H1 (cell line): ENCODE data around the gene FAT1. TPM values are rescaled to one million over a fixed set of nuclear protein-coding genes. Genes with fewer than 3 reads are reported as not detected.

Source experiments
- CTCF ChIA-PET: fragments of 300-600 bp; sonication (Branson Sonifier 250); formaldehyde crosslinking; loops from one replicate; lab custom pipeline; 2021; ENCODE audit not compliant: partially characterized antibody; lab: Charles Lee
- POLR2A ChIA-PET: fragments of 300-600 bp; sonication (Branson Sonifier 250); formaldehyde crosslinking; loops from one replicate; lab custom pipeline; 2021; ENCODE audit warnings: inconsistent platforms; ENCODE audit not compliant: partially characterized antibody; lab: Charles Lee
- DNase-seq, 2 experiments: peaks; one replicate each; pipeline versions ENCODE4 v3.0.0 to v3.0.0-alpha.2; 2010 to 2022; ENCODE audit warnings: low spot score in 2 of 2, low read depth in 1 of 2, mixed read lengths in 1 of 2
- FAIRE-seq: peaks from 2 replicates; lab custom pipeline; 2011; peaks lifted over from hg19 to GRCh38; lab: Jason Lieb, UNC
- H2AFZ ChIP-seq: 2 replicates; pipeline ENCODE4 v1.8.1; 2012; ENCODE audit warnings: low read length, inconsistent platforms
- H2AK5ac ChIP-seq: 2 replicates; pipeline ENCODE4 v1.6.1; 2013; ENCODE audit warnings: low read depth, low read length
- H2BK120ac ChIP-seq: replicated peaks from 2 replicates; pipeline ENCODE3; 2013; ENCODE audit warnings: low read depth, low read length, inconsistent platforms
- H2BK12ac ChIP-seq: 2 replicates; pipeline ENCODE4 v1.6.1; 2013; ENCODE audit warnings: low read depth, low read length
- H2BK15ac ChIP-seq: 2 replicates; pipeline ENCODE4 v1.6.1; 2013; ENCODE audit warnings: low read length
- H2BK20ac ChIP-seq: 2 replicates; pipeline ENCODE4 v1.6.1; 2013; ENCODE audit warnings: low read length
- H2BK5ac ChIP-seq: 2 replicates; pipeline ENCODE4 v1.6.1; 2013; ENCODE audit warnings: low read depth, low read length
- H3K14ac ChIP-seq: 2 replicates; pipeline ENCODE4 v1.6.1; 2013; ENCODE audit warnings: inconsistent platforms; ENCODE audit not compliant: insufficient read length
- H3K18ac ChIP-seq: 2 replicates; pipeline ENCODE4 v1.6.1; 2013; ENCODE audit warnings: low read length; ENCODE audit errors: extremely low read depth
- H3K23ac ChIP-seq: 2 replicates; pipeline ENCODE4 v1.6.1; 2013; ENCODE audit warnings: inconsistent platforms; ENCODE audit not compliant: insufficient read length
- H3K23me2 ChIP-seq: 2 replicates; pipeline ENCODE4 v1.6.1; 2013; ENCODE audit warnings: low read depth, low read length
- H3K27ac ChIP-seq: 2 replicates; pipeline ENCODE4 v1.6.1; 2011; ENCODE audit warnings: low read depth, low read length, inconsistent platforms
- H3K27me3 ChIP-seq, 4 experiments: replicated peaks in 1 of 4; 1 replicate in 1 of 4; 2 replicates in 3 of 4; pipeline versions ENCODE4 v1.6.1 to v1.8.1; 2011 to 2013; ENCODE audit warnings: low read length in 3 of 4, mild to moderate bottlenecking in 3 of 4, inconsistent platforms in 2 of 4, mixed read lengths in 2 of 4, moderate library complexity in 1 of 4; ENCODE audit not compliant: control insufficient read depth in 3 of 4, insufficient read depth in 3 of 4; ENCODE audit errors: extremely low read depth in 1 of 4
- H3K36me3 ChIP-seq, 4 experiments: 2 replicates each; pipeline versions ENCODE4 v1.6.1 to v1.8.1; 2011 to 2013; ENCODE audit warnings: mild to moderate bottlenecking in 4 of 4, low read length in 3 of 4, moderate library complexity in 2 of 4, control low read depth in 1 of 4, inconsistent platforms in 1 of 4; ENCODE audit not compliant: insufficient read depth in 4 of 4, control insufficient read depth in 2 of 4
- H3K4ac ChIP-seq: replicated peaks from 2 replicates; pipeline ENCODE3; 2013; ENCODE audit warnings: low read length, low read depth, mixed read lengths, inconsistent platforms; ENCODE audit not compliant: insufficient read length
- H3K4me1 ChIP-seq, 4 experiments: replicated peaks in 1 of 4; 1 replicate in 1 of 4; 2 replicates in 3 of 4; pipeline versions ENCODE4 v1.6.1 to v1.8.1; 2011 to 2013; ENCODE audit warnings: low read length in 3 of 4, inconsistent platforms in 2 of 4, mixed read lengths in 1 of 4; ENCODE audit not compliant: insufficient read depth in 4 of 4, control insufficient read depth in 3 of 4
- H3K4me2 ChIP-seq, 2 experiments: 2 replicates each; pipeline versions ENCODE4 v1.6.1 to v1.8.1; 2011 to 2013; ENCODE audit warnings: low read depth in 2 of 2, low read length in 2 of 2, control low read depth in 1 of 2, inconsistent platforms in 1 of 2, mild to moderate bottlenecking in 1 of 2; ENCODE audit not compliant: insufficient read depth in 1 of 2
- H3K4me3 ChIP-seq, 4 experiments: fragments of 200-600, 300-600 bp in 1 of 4; sonication (generic), shearing (Covaris generic), sonication (Bioruptor Twin) in 1 of 4; 2 replicates each; pipeline versions ENCODE4 v1.5.1 to v1.8.1; 2011 to 2016; ENCODE audit warnings: low read length in 4 of 4, low read depth in 3 of 4, control low read depth in 2 of 4, inconsistent platforms in 2 of 4, mild to moderate bottlenecking in 2 of 4, mixed read lengths in 1 of 4, moderate library complexity in 1 of 4; ENCODE audit not compliant: insufficient read depth in 2 of 4; ENCODE audit errors: extremely low read depth in 1 of 4
- H3K56ac ChIP-seq: replicated peaks from 2 replicates; pipeline ENCODE3; 2013; ENCODE audit warnings: low read depth, mild to moderate bottlenecking, mixed read lengths, low read length, inconsistent platforms; ENCODE audit not compliant: insufficient read length
- H3K79me1 ChIP-seq: 2 replicates; pipeline ENCODE4 v1.6.1; 2013; ENCODE audit warnings: low read depth, low read length, control low read depth
- H3K79me2 ChIP-seq, 2 experiments: 2 replicates each; pipeline versions ENCODE4 v1.6.1 to v1.8.1; 2012 to 2013; ENCODE audit warnings: low read length in 2 of 2, mild to moderate bottlenecking in 2 of 2, inconsistent platforms in 1 of 2; ENCODE audit not compliant: insufficient read depth in 2 of 2, control insufficient read depth in 1 of 2
- H3K9ac ChIP-seq, 4 experiments: replicated peaks in 1 of 4; 1 replicate in 1 of 4; 2 replicates in 3 of 4; pipeline versions ENCODE4 v1.6.1 to v1.8.1; 2011 to 2013; ENCODE audit warnings: low read depth in 3 of 4, low read length in 3 of 4, control low read depth in 2 of 4, mild to moderate bottlenecking in 2 of 4, moderate library complexity in 2 of 4, inconsistent platforms in 1 of 4; ENCODE audit errors: extremely low read depth in 1 of 4
- H3K9me3 ChIP-seq, 2 experiments: 2 replicates each; pipeline versions ENCODE4 v1.6.1 to v1.8.1; 2012 to 2013; ENCODE audit warnings: mild to moderate bottlenecking in 2 of 2, moderate library complexity in 2 of 2, control low read depth in 1 of 2, inconsistent platforms in 1 of 2, low read depth in 1 of 2, low read length in 1 of 2, mixed read lengths in 1 of 2; ENCODE audit not compliant: insufficient read depth in 2 of 2
- H4K20me1 ChIP-seq, 2 experiments: replicated peaks in 1 of 2; 2 replicates each; pipeline versions ENCODE3 to v1.8.1; 2011 to 2013; ENCODE audit warnings: inconsistent platforms in 2 of 2, low read length in 2 of 2, mild to moderate bottlenecking in 1 of 2; ENCODE audit not compliant: insufficient read depth in 2 of 2, control insufficient read depth in 1 of 2
- H4K5ac ChIP-seq: 2 replicates; pipeline ENCODE4 v1.6.1; 2013; ENCODE audit warnings: low read length, low read depth, mixed read lengths, inconsistent platforms; ENCODE audit not compliant: insufficient read length
- H4K8ac ChIP-seq: 2 replicates; pipeline ENCODE4 v1.8.0; 2013; ENCODE audit warnings: mild to moderate bottlenecking, moderate library complexity, low read length, inconsistent platforms; ENCODE audit not compliant: insufficient read depth; ENCODE audit errors: extremely low read depth
- H4K91ac ChIP-seq: replicated peaks from 2 replicates; pipeline ENCODE3; 2013; ENCODE audit warnings: low read length, mixed read lengths, inconsistent platforms; ENCODE audit not compliant: insufficient read length
- BACH1 ChIP-seq: IDR thresholded peaks from 2 replicates; pipeline ENCODE4 v1.6.1; 2012; ENCODE audit warnings: low read length, improper control_type of control experiment
- BRCA1 ChIP-seq: IDR thresholded peaks from 2 replicates; pipeline ENCODE4 v1.6.1; 2012; ENCODE audit warnings: low read depth, low read length, improper control_type of control experiment
- CBX5 ChIP-seq: fragments of 300-800, 300-1000 bp; sonication (generic); IDR thresholded peaks from 2 replicates; pipeline ENCODE4 v1.7.1; 2016; ENCODE audit warnings: antibody characterized with exemption, low read length, low read depth
- CEBPB ChIP-seq: IDR thresholded peaks from 2 replicates; pipeline ENCODE4 v1.6.1; 2012; ENCODE audit warnings: low read depth, low read length
- EGR1 ChIP-seq: IDR thresholded peaks from 2 replicates; pipeline ENCODE4 v1.6.1; 2011; ENCODE audit warnings: low read depth, low read length, borderline replicate concordance
- GTF2F1 ChIP-seq: IDR thresholded peaks from 2 replicates; pipeline ENCODE4 v1.6.1; 2012; ENCODE audit warnings: low read depth, low read length, improper control_type of control experiment, borderline replicate concordance
- HDAC2 ChIP-seq, 2 experiments: fragments of 300-600 bp in 1 of 2; sonication (generic) in 1 of 2; IDR thresholded peaks; 2 replicates each; pipeline ENCODE4 v1.6.1; 2011 to 2012; ENCODE audit warnings: low read depth in 2 of 2, low read length in 2 of 2, mild to moderate bottlenecking in 2 of 2, moderate library complexity in 2 of 2, borderline replicate concordance in 1 of 2, inconsistent platforms in 1 of 2
- JUN ChIP-seq: IDR thresholded peaks from 2 replicates; pipeline ENCODE4 v1.6.1; 2011; ENCODE audit warnings: low read depth, mild to moderate bottlenecking, improper control_type of control experiment, low read length
- KDM5A ChIP-seq: fragments of 200-600 bp; IDR thresholded peaks from 2 replicates; pipeline ENCODE4 v1.7.1; 2012; ENCODE audit warnings: mild to moderate bottlenecking, low read length, inconsistent platforms, mixed read lengths
- SRF ChIP-seq: IDR thresholded peaks from 2 replicates; pipeline ENCODE4 v1.6.1; 2011; ENCODE audit warnings: mild to moderate bottlenecking, low read depth, low read length, moderate library complexity
- TAF1 ChIP-seq: IDR thresholded peaks from 2 replicates; pipeline ENCODE4 v1.6.1; 2011; ENCODE audit warnings: mild to moderate bottlenecking, low read depth, low read length
- TBP ChIP-seq: IDR thresholded peaks from 2 replicates; pipeline ENCODE4 v1.6.1; 2011; ENCODE audit warnings: low read depth, low read length, improper control_type of control experiment
- YY1 ChIP-seq: IDR thresholded peaks from 2 replicates; pipeline ENCODE4 v1.6.1; 2011; ENCODE audit warnings: low read depth, mild to moderate bottlenecking, low read length
- WGBS, 2 experiments: shearing (Covaris generic) in 1 of 2; methylation state at CpG; one replicate each; pipeline versions ENCODE4 v1.1.6 to v1.1.7; 2013 to 2015; ENCODE audit warnings: low lambda C conversion rate in 2 of 2, mixed read lengths in 2 of 2, inconsistent platforms in 1 of 2, low coverage in 1 of 2, missing lambda C conversion rate in 1 of 2; ENCODE audit not compliant: insufficient replicate concordance in 2 of 2, insufficient coverage in 1 of 2, insufficient read length in 1 of 2; ENCODE audit errors: extremely low coverage in 1 of 2, missing lambda C conversion rate in 1 of 2; 5-methylcytosine and 5-hydroxymethylcytosine counted together
- polyA plus RNA-seq, 7 experiments: library from polyadenylated mRNA; depleted of rRNA in 3 of 7; stranded (reverse) in 5 of 7; unstranded in 2 of 7; fragments of >200 nt in 5 of 7; fragments of 200-250 nt in 2 of 7; gene quantifications; 1 replicate in 5 of 7; 2 replicates in 1 of 7; 4 replicates in 1 of 7; pipeline versions ENCODE4 v1.2.1 to v1.2.3, GENCODE V29; 2011 to 2013; ENCODE audit warnings: missing spikeins in 2 of 7, mixed read lengths in 2 of 7
- total RNA-seq: library from RNA; stranded (reverse); fragmentation: NEBNext Ultra II Directional; extraction: Animal tissue kit (Norgen Biotek cat#: 25700); gene quantifications from 2 replicates; pipeline ENCODE4 v1.2.1, GENCODE V29; 2021

The FAT1 gene
- total and polyA plus RNA-seq, 2 of the 8 experiments (the other 6 are each of a cell fraction or from before 2014, with no cell fraction given): 94.4 to 137 TPM

DNA sequence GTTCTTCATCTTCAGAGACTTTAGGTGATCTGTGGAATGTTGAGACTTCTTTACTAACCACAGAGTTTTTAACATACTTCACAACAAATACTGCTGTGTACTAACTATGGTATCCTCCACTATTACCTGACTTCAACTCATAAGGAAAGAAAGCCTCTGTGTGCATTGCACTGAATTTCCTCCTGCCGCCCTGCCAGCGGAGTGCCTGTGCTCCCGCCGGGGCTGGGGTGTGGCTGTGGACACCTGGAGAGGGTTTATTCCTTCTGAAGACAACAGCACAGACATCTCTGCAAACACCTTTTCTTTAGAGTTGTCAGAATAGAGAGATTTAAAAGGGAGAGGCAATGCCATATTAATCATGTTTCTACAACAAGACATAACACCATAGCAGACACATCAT is 63.3 kb downstream of the FAT1 start:
- Histone ChIP-seq H4K91ac (no peak overlapping the region), H3K36me3 (peaks cover 3 to 42% (median 10%) of the 10 kb centered on the region in 4 experiments), H3K27ac (no peak overlapping the region), H2BK12ac (no peak overlapping the region), H2AK5ac (no peak overlapping the region), H3K23me2 (no peaks in the 10 kb centered on the region), H2AFZ (no peak overlapping the region), H3K4me3 (no peak overlapping the region), H2BK120ac (no peak overlapping the region), H4K20me1 (peaks cover 0 to 6% of the 10 kb centered on the region in 2 experiments), H4K5ac (no peak overlapping the region), H3K9me3 (no peaks in the 10 kb centered on the region), H4K8ac (no peak overlapping the region), H2BK5ac (no peak overlapping the region), H3K4me1 (peaks cover 0 to 10% (median 3%) of the 10 kb centered on the region in 4 experiments; a peak in 4 of 7 replicates), H3K14ac (no peak overlapping the region), H3K27me3 (no peaks in the 10 kb centered on the region), H3K4me2 (no peak overlapping the region), H3K79me1 (peaks cover 2% of the 10 kb centered on the region; the same call in 1 of the 2 replicates), H3K9ac (no peak overlapping the region), H3K79me2 (peaks cover 0 to 33% of the 10 kb centered on the region in 2 experiments; a peak in 2 of 4 replicates), H2BK15ac (no peak overlapping the region), H2BK20ac (no peak overlapping the region), H3K56ac (no peak overlapping the region), H3K18ac (no peak overlapping the region), H3K23ac (no peak overlapping the region), H3K4ac (no peak overlapping the region)
- 93% methylated on average over 4 of the region's 4 CpGs; no CpG with 5 or more reads in 1 of the 2 experiments for WGBS, 2 experiments
- POLR2A ChIA-PET: no interaction called here
- no peak for DNase-seq
- CTCF ChIA-PET: no interaction called here
- no peak for FAIRE-seq
- TF ChIP-seq BACH1: no peak
- no peak for TF ChIP-seq TAF1
- no peak for TF ChIP-seq JUN
- no peak for TF ChIP-seq EGR1
- TF ChIP-seq HDAC2 (IDR thresholded peaks at IDR 0.05; ENCODE audit: borderline replicate concordance in 1 of 2, low read depth in 2 of 2, low read length in 2 of 2): no peak
- no peak for TF ChIP-seq YY1
- TF ChIP-seq CBX5: no peak
- TF ChIP-seq TBP: no peak
- no peak for TF ChIP-seq SRF
- TF ChIP-seq KDM5A: no peak
- no peak for TF ChIP-seq BRCA1
- TF ChIP-seq GTF2F1: no peak
- no peak for TF ChIP-seq CEBPB
